Measurements from ENCODE around the gene ARHGAP25.

Gene ARHGAP25

GRCh38 chr2:68776124-68776523, 41.5 kb downstream of the ARHGAP25 start:
- no peak for ATAC-seq (replicated peaks; ENCODE audit: extremely low read depth, poor library complexity, severe bottlenecking)
- H3K9me3 Mint-ChIP-seq, result no peaks in the 10 kb centered on the region
- no peak for DNase-seq (ENCODE audit: low spot score in 2 of 2)
- peaks cover 83% of the 10 kb centered on the region for H3K4me1 Mint-ChIP-seq
- H3K27me3 Mint-ChIP-seq, result no peaks in the 10 kb centered on the region
- H3K27ac Mint-ChIP-seq (ENCODE audit: low read depth), result peak overlapping the region; percentile 97
- H3K4me3 Mint-ChIP-seq, result peak overlapping the region; percentile 94
- H3K36me3 Mint-ChIP-seq (ENCODE audit: insufficient read depth), result peaks cover 37% of the 10 kb centered on the region

- H3K27ac Mint-ChIP-seq (ENCODE audit: low read depth), result peak overlapping the region; percentile 83
- H3K36me3 Mint-ChIP-seq (ENCODE audit: insufficient read depth), result peaks cover 51% of the 10 kb centered on the region
- no peaks in the 10 kb centered on the region for H3K9me3 Mint-ChIP-seq
- peaks cover 66% of the 10 kb centered on the region for H3K4me1 Mint-ChIP-seq
- peak overlapping the region; percentile 81 for H3K4me3 Mint-ChIP-seq
- no peaks in the 10 kb centered on the region for H3K27me3 Mint-ChIP-seq
- DNase-seq (ENCODE audit: low spot score in 2 of 2) (no peak), ATAC-seq (replicated peaks; ENCODE audit: extremely low read depth, poor library complexity, severe bottlenecking) (no peak)
These were observed 45.0 kb downstream of the ARHGAP25 start for GRCh38 chr2:68779595-68779994.

GRCh38 chr2:68784188-68784587, 49.6 kb downstream of the ARHGAP25 start:
- no peaks in the 10 kb centered on the region for H3K27me3 Mint-ChIP-seq
- DNase-seq (ENCODE audit: low spot score in 2 of 2) (no peak), ATAC-seq (replicated peaks; ENCODE audit: extremely low read depth, poor library complexity, severe bottlenecking) (no peak)
- peaks cover 38% of the 10 kb centered on the region for H3K36me3 Mint-ChIP-seq (ENCODE audit: insufficient read depth)
- H3K27ac Mint-ChIP-seq (ENCODE audit: low read depth), result no peak overlapping the region
- H3K4me1 Mint-ChIP-seq, result peaks cover 35% of the 10 kb centered on the region
- no peak overlapping the region for H3K4me3 Mint-ChIP-seq
- no peaks in the 10 kb centered on the region for H3K9me3 Mint-ChIP-seq

GRCh38 chr2:68784915-68785314, 50.3 kb downstream of the ARHGAP25 start:
- H3K4me3 Mint-ChIP-seq, result no peak overlapping the region
- DNase-seq (ENCODE audit: low spot score in 2 of 2) (no peak), ATAC-seq (replicated peaks; ENCODE audit: extremely low read depth, poor library complexity, severe bottlenecking) (no peak)
- no peaks in the 10 kb centered on the region for H3K27me3 Mint-ChIP-seq
- H3K4me1 Mint-ChIP-seq, result peaks cover 32% of the 10 kb centered on the region
- H3K27ac Mint-ChIP-seq (ENCODE audit: low read depth), result no peak overlapping the region
- no peaks in the 10 kb centered on the region for H3K9me3 Mint-ChIP-seq
- peaks cover 38% of the 10 kb centered on the region for H3K36me3 Mint-ChIP-seq (ENCODE audit: insufficient read depth)

GRCh38 chr2:68787356-68787755, 52.7 kb downstream of the ARHGAP25 start:
- no peak overlapping the region for H3K4me3 Mint-ChIP-seq
- H3K4me1 Mint-ChIP-seq, result peaks cover 33% of the 10 kb centered on the region
- peaks cover 34% of the 10 kb centered on the region for H3K36me3 Mint-ChIP-seq (ENCODE audit: insufficient read depth)
- H3K27me3 Mint-ChIP-seq, result no peaks in the 10 kb centered on the region
- H3K9me3 Mint-ChIP-seq, result no peaks in the 10 kb centered on the region
- no peak overlapping the region for H3K27ac Mint-ChIP-seq (ENCODE audit: low read depth)
- DNase-seq (ENCODE audit: low spot score in 2 of 2) (no peak), ATAC-seq (replicated peaks; ENCODE audit: extremely low read depth, poor library complexity, severe bottlenecking) (no peak)

GRCh38 chr2:68789603-68790002, 55.0 kb downstream of the ARHGAP25 start:
- no peaks in the 10 kb centered on the region for H3K9me3 Mint-ChIP-seq
- peak; percentile 16 for ATAC-seq (replicated peaks; ENCODE audit: extremely low read depth, poor library complexity, severe bottlenecking)
- H3K4me1 Mint-ChIP-seq, result peaks cover 47% of the 10 kb centered on the region
- H3K27me3 Mint-ChIP-seq, result no peaks in the 10 kb centered on the region
- no peak overlapping the region for H3K27ac Mint-ChIP-seq (ENCODE audit: low read depth)
- DNase-seq (ENCODE audit: low spot score in 2 of 2), result no peak
- H3K4me3 Mint-ChIP-seq, result no peak overlapping the region
- H3K36me3 Mint-ChIP-seq (ENCODE audit: insufficient read depth), result peaks cover 45% of the 10 kb centered on the region

- peak overlapping the region; percentile 7 for H3K4me3 Mint-ChIP-seq
- no peak for ATAC-seq (replicated peaks; ENCODE audit: extremely low read depth, poor library complexity, severe bottlenecking)
- no peaks in the 10 kb centered on the region for H3K27me3 Mint-ChIP-seq
- peak overlapping the region; percentile 90 for H3K27ac Mint-ChIP-seq (ENCODE audit: low read depth)
- no peaks in the 10 kb centered on the region for H3K9me3 Mint-ChIP-seq
- peaks cover 53% of the 10 kb centered on the region for H3K36me3 Mint-ChIP-seq (ENCODE audit: insufficient read depth)
- peaks cover 57% of the 10 kb centered on the region for H3K4me1 Mint-ChIP-seq
- DNase-seq (ENCODE audit: low spot score in 2 of 2), result no peak
These were observed 56.0 kb downstream of the ARHGAP25 start for GRCh38 chr2:68790600-68790999.

GRCh38 chr2:68791914-68792313, 57.3 kb downstream of the ARHGAP25 start:
- ATAC-seq (replicated peaks; ENCODE audit: extremely low read depth, poor library complexity, severe bottlenecking) (no peak), DNase-seq (ENCODE audit: low spot score in 2 of 2) (no peak)
- peak overlapping the region; percentile 90 for H3K27ac Mint-ChIP-seq (ENCODE audit: low read depth)
- peaks cover 64% of the 10 kb centered on the region for H3K36me3 Mint-ChIP-seq (ENCODE audit: insufficient read depth)
- H3K4me1 Mint-ChIP-seq, result peaks cover 70% of the 10 kb centered on the region
- H3K9me3 Mint-ChIP-seq, result no peaks in the 10 kb centered on the region
- no peaks in the 10 kb centered on the region for H3K27me3 Mint-ChIP-seq
- peak overlapping the region; percentile 68 for H3K4me3 Mint-ChIP-seq

- no peaks in the 10 kb centered on the region for H3K9me3 Mint-ChIP-seq
- ATAC-seq (replicated peaks; ENCODE audit: extremely low read depth, poor library complexity, severe bottlenecking) (no peak), DNase-seq (ENCODE audit: low spot score in 2 of 2) (no peak)
- H3K27ac Mint-ChIP-seq (ENCODE audit: low read depth), result peak overlapping the region; percentile 90
- H3K27me3 Mint-ChIP-seq, result no peaks in the 10 kb centered on the region
- peaks cover 70% of the 10 kb centered on the region for H3K36me3 Mint-ChIP-seq (ENCODE audit: insufficient read depth)
- peaks cover 74% of the 10 kb centered on the region for H3K4me1 Mint-ChIP-seq
- H3K4me3 Mint-ChIP-seq, result peak overlapping the region; percentile 68
These were observed 58.1 kb downstream of the ARHGAP25 start for GRCh38 chr2:68792751-68793150.

- Mint-ChIP-seq H3K27me3 (no peaks in the 10 kb centered on the region), H3K4me3 (peak overlapping the region; percentile 68), H3K4me1 (peaks cover 82% of the 10 kb centered on the region), H3K36me3 (ENCODE audit: insufficient read depth) (peaks cover 79% of the 10 kb centered on the region), H3K9me3 (no peaks in the 10 kb centered on the region), H3K27ac (ENCODE audit: low read depth) (peak overlapping the region; percentile 90)
- peak; percentile 50 for ATAC-seq (replicated peaks; ENCODE audit: extremely low read depth, poor library complexity, severe bottlenecking)
- DNase-seq (ENCODE audit: low spot score in 2 of 2), result no peak
These were observed 61.8 kb downstream of the ARHGAP25 start for GRCh38 chr2:68796295-68796905.

- H3K27ac Mint-ChIP-seq (ENCODE audit: low read depth), result peak overlapping the region; percentile 83
- H3K4me3 Mint-ChIP-seq, result no peak overlapping the region
- no peaks in the 10 kb centered on the region for H3K27me3 Mint-ChIP-seq
- H3K9me3 Mint-ChIP-seq, result no peaks in the 10 kb centered on the region
- DNase-seq (ENCODE audit: low spot score in 2 of 2) (no peak), ATAC-seq (replicated peaks; ENCODE audit: extremely low read depth, poor library complexity, severe bottlenecking) (no peak)
- H3K4me1 Mint-ChIP-seq, result peaks cover 63% of the 10 kb centered on the region
- peaks cover 70% of the 10 kb centered on the region for H3K36me3 Mint-ChIP-seq (ENCODE audit: insufficient read depth)
These were observed 64.0 kb downstream of the ARHGAP25 start for GRCh38 chr2:68798569-68798968.

- peaks cover 59% of the 10 kb centered on the region for H3K4me1 Mint-ChIP-seq
- ATAC-seq (replicated peaks; ENCODE audit: extremely low read depth, poor library complexity, severe bottlenecking) (no peak), DNase-seq (ENCODE audit: low spot score in 2 of 2) (no peak)
- peaks cover 66% of the 10 kb centered on the region for H3K36me3 Mint-ChIP-seq (ENCODE audit: insufficient read depth)
- no peaks in the 10 kb centered on the region for H3K9me3 Mint-ChIP-seq
- peak overlapping the region; percentile 83 for H3K27ac Mint-ChIP-seq (ENCODE audit: low read depth)
- no peaks in the 10 kb centered on the region for H3K27me3 Mint-ChIP-seq
- H3K4me3 Mint-ChIP-seq, result no peak overlapping the region
These were observed 64.8 kb downstream of the ARHGAP25 start for GRCh38 chr2:68799140-68800026.

GRCh38 chr2:68800027-68800401, 65.4 kb downstream of the ARHGAP25 start:
- no peak for ATAC-seq (replicated peaks; ENCODE audit: extremely low read depth, poor library complexity, severe bottlenecking)
- Mint-ChIP-seq H3K4me3 (no peak overlapping the region), H3K27me3 (no peaks in the 10 kb centered on the region), H3K4me1 (peaks cover 58% of the 10 kb centered on the region), H3K9me3 (no peaks in the 10 kb centered on the region), H3K27ac (ENCODE audit: low read depth) (peak overlapping the region; percentile 16), H3K36me3 (ENCODE audit: insufficient read depth) (peaks cover 60% of the 10 kb centered on the region)
- no peak for DNase-seq (ENCODE audit: low spot score in 2 of 2)

Measured in central memory CD8-positive, alpha-beta T cell (primary cell).